ENCODE results near the gene EGFL8. TPM values are rescaled to one million over a fixed set of nuclear protein-coding genes. Genes with fewer than 3 reads are reported as not detected.
"Not testable (repeated sequence)": the region's sequence is repeated elsewhere in the genome, so short reads cannot be mapped to it uniquely, and the experiment has no call there.

Gene EGFL8
- total RNA-seq, 1 donor from 2014 or later = 1.3 TPM

- peak; percentile 51 for DNase-seq (ENCODE audit: low read depth)
Measured at GRCh38 chr6:32195902-32196681, 31.7 kb downstream of the EGFL8 start.

- DNase-seq (ENCODE audit: low read depth) = no peak
Measured at GRCh38 chr6:32196682-32197616, 32.6 kb downstream of the EGFL8 start.

- no peak for DNase-seq (ENCODE audit: low read depth)
Measured at GRCh38 chr6:32198345-32198696, 33.9 kb downstream of the EGFL8 start.

DNA sequence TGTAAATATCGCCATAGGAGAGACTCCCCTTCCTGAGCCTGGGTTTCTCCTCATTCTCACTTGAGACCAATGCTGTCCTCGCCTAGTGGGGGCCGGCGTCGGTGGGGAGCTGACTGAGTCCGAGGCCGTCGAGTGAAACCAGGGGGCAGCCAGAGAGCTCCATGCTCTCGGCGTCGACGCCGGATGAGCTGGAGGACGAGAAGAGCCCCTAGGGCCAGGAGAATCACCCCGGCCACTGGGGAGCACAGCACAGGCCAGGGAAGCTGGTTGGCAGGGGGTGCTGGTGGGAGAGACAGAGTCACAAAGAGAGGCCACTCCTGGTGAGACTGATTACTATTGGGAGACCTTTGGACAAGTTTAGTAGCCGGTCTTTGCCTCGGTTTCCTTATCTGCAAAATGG lies 34.5 kb downstream of the EGFL8 start:
- DNase-seq (ENCODE audit: low read depth) = no peak

GRCh38 chr6:32200711-32201475 lies 36.5 kb downstream of the EGFL8 start:
- no peak for DNase-seq (ENCODE audit: low read depth)

GRCh38 chr6:32202186-32202585 lies 37.8 kb downstream of the EGFL8 start:
- DNase-seq (ENCODE audit: low read depth) = no peak

DNA sequence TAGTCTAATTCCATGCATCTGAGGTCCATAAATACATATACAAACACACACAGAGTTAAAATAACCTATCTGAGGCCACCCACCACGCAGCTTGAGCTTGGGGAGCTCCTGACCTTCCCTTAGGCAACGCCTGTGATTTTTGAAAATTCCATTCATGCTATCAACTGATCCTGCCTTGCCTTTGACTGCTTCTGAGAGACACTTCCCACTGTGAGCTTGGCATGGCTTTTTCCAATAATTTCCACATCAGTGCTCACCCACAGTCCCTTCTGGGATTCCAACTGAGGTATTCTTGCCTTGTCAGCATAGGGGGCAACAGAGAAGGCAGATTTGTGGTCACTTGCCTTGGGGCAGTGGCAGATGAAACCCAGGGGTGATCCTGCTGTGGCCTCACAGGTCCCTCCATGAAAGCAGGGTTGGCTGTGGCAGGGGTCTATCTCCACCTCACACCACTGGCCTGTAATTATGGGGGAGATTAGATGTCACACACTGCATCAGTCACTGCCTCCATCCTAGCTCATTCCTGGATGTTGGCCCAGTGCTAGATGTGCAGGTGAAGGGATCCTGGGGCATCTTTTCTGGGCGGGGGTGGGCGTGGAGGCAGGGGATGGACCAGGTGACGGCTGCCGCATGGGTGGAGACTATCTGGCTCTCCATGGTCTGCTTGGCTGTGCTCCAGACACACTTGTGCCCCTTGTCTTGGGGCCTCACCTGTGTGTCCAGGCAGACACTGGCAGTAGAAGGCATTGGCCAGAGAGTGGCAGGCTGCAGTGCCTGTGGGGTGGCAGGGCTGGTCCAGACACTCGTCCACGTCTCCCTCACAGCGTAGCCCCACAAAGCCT lies 39.3 kb downstream of the EGFL8 start:
- no peak for DNase-seq (ENCODE audit: low read depth)

- DNase-seq (ENCODE audit: low read depth) = no peak
Measured at GRCh38 chr6:32204268-32204715, 39.9 kb downstream of the EGFL8 start.

- no peak for DNase-seq (ENCODE audit: low read depth)
Measured at GRCh38 chr6:32208996-32209395, 44.6 kb downstream of the EGFL8 start.

DNA sequence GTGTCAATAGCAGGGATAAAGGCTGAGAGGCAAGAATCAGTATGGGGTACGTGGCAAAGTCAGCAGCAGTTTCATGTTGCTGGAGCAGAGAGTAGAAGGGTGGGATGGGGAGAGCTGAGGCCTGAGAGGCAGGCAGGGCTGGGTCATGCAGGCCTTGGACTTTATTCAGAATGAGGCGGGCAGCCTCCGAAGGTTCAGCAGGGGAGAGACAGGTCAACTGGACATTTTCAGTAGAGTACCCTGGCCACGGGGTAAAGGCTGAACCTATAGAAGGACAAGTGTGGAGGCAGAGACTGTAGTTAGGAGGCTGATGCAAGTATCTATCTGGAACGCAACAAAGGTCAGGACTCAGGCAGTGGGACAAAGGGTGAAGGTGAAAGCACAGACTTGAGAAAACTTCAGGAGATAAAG lies 45.8 kb downstream of the EGFL8 start:
- no peak for DNase-seq (ENCODE audit: low read depth)

- not testable (repeated sequence) for DNase-seq (ENCODE audit: low read depth)
Measured at GRCh38 chr6:32211432-32211831, 47.0 kb downstream of the EGFL8 start.

- DNase-seq (ENCODE audit: low read depth) = no peak
Measured at GRCh38 chr6:32212076-32212760, 47.8 kb downstream of the EGFL8 start.

DNA sequence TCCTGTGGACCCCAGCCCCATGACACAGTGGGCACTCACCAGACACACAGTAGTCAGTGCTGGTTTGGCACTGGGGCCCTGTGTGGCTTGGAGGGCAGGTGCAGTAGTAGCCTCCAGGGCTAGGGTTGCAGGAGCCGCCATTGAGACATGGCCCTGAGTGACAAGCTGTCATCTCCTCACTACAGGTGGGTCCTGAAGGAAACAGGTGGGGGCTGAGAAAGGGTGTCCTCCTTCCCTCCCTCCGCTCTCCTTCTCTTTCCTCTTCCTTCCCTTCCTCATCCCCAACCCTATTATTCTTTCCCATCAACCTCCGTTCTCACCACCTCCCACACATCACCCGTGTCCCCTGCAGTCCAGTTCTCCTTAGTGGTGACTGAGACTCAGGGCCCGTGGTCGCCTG lies 49.3 kb downstream of the EGFL8 start:
- no peak for DNase-seq (ENCODE audit: low read depth)

- DNase-seq (ENCODE audit: low read depth) = no peak
Measured at GRCh38 chr6:32214126-32214525, 49.7 kb downstream of the EGFL8 start.

DNA sequence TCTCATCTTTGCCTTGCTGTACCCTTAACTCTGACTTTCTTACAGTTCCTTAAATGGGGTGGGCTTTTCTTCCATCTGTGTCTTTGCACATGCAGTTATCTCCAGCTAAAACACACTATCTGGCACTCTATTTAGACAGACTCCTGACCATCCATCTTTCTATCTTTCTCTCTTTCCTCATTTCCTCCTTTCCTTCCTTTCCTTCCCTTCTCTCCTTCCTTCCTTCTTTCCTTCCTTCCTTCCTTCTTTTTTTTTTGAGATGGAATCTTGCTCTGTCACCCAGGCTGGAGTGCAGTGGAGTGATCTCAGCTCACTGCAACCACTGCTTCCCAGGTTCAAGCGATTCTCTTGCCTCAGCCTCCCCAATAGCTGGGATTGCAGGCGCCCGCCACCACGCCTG lies 51.2 kb downstream of the EGFL8 start:
- DNase-seq (ENCODE audit: low read depth) = no peak

DNA sequence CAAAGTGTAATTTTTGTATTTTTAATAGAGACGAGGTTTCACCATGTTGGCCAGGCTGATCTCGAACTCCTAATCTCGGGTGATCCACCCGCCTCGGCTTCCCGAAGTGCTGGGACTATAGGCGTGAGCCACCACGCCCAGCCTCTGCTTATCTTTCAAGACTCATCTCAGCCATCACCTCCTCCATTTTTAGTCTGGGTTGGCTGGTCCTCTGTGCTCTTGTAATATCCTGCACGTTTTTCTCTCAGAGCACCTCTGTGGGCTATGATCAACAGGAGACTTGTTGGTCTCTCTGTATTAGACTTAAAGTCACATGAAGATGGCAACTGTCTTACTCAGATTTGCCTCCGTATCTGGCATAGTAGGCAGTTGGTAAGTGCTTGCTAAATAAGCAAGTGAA lies 51.9 kb downstream of the EGFL8 start:
- no peak for DNase-seq (ENCODE audit: low read depth)

- no peak for DNase-seq (ENCODE audit: low read depth)
Measured at GRCh38 chr6:32216998-32217397, 52.6 kb downstream of the EGFL8 start.

Measured in renal cortical epithelial cell (primary cell).